DND-41 (cell line): ENCODE data around the gene EHMT1.

Experiments used
- ATAC-seq: fragments of 200-7000 bp; cut with Tn5 transposase; 3 replicates; pipeline ENCODE4 v1.9.1; 2021; ENCODE audit warnings: low read depth; ENCODE audit not compliant: insufficient read depth
- DNase-seq: peaks from one replicate; pipeline ENCODE4 v3.0.0-alpha.2; 2020
- H2AFZ ChIP-seq: 2 replicates; pipeline ENCODE4 v1.6.0; 2012; ENCODE audit warnings: low read depth, low read length
- H3K27ac ChIP-seq: 2 replicates; pipeline ENCODE4 v1.5.1; 2012; ENCODE audit warnings: low read length, inconsistent platforms
- H3K27me3 ChIP-seq: fragments of 200-600 bp; sonication (generic); 2 replicates; pipeline ENCODE4 v1.6.0; 2012; ENCODE audit warnings: low read length, mild to moderate bottlenecking, inconsistent platforms; ENCODE audit not compliant: insufficient read depth, poor library complexity
- H3K36me3 ChIP-seq: 2 replicates; pipeline ENCODE4 v1.5.1; 2012; ENCODE audit warnings: low read length, inconsistent platforms; ENCODE audit not compliant: insufficient read depth
- H3K4me1 ChIP-seq: 2 replicates; pipeline ENCODE4 v1.5.1; 2012; ENCODE audit warnings: mild to moderate bottlenecking, low read length; ENCODE audit not compliant: insufficient read depth
- H3K4me2 ChIP-seq: 2 replicates; pipeline ENCODE4 v1.6.0; 2012; ENCODE audit warnings: mild to moderate bottlenecking, moderate library complexity, low read length, inconsistent platforms; ENCODE audit not compliant: insufficient read depth
- H3K4me3 ChIP-seq, 2 experiments: fragments of 200-600 bp in 1 of 2; shearing (Covaris generic) in 1 of 2; 2 replicates each; pipeline ENCODE4 v1.5.1; 2012 to 2016; ENCODE audit warnings: inconsistent platforms in 2 of 2, low read length in 2 of 2, mild to moderate bottlenecking in 2 of 2, low read depth in 1 of 2, moderate library complexity in 1 of 2
- H3K79me2 ChIP-seq: 2 replicates; pipeline ENCODE4 v1.6.0; 2012; ENCODE audit warnings: low read length, inconsistent platforms; ENCODE audit not compliant: insufficient read depth
- H3K9ac ChIP-seq: 2 replicates; pipeline ENCODE4 v1.6.0; 2012; ENCODE audit warnings: low read depth, mild to moderate bottlenecking, inconsistent platforms, low read length, moderate library complexity
- H3K9me3 ChIP-seq: 2 replicates; pipeline ENCODE4 v1.5.1; 2012; ENCODE audit warnings: low read length, moderate library complexity, mild to moderate bottlenecking, inconsistent platforms; ENCODE audit not compliant: insufficient read depth, severe bottlenecking
- H4K20me1 ChIP-seq: 2 replicates; pipeline ENCODE4 v1.6.0; 2012; ENCODE audit warnings: low read length; ENCODE audit not compliant: insufficient read depth
- EZH2 ChIP-seq: IDR thresholded peaks from 3 replicates; pipeline ENCODE4 v1.6.1; 2012; ENCODE audit warnings: borderline replicate concordance, low read depth, mild to moderate bottlenecking, moderate library complexity, low read length, inconsistent platforms; ENCODE audit not compliant: severe bottlenecking
- TF ChIP-seq, protein P1 (sequence below): IDR thresholded peaks from 2 replicates; pipeline ENCODE4 v1.5.1; 2012; ENCODE audit warnings: borderline replicate concordance, low read length, moderate library complexity, mild to moderate bottlenecking; ENCODE audit not compliant: poor library complexity, severe bottlenecking; ENCODE audit errors: extremely low read depth

EHMT1 gene

DNA sequence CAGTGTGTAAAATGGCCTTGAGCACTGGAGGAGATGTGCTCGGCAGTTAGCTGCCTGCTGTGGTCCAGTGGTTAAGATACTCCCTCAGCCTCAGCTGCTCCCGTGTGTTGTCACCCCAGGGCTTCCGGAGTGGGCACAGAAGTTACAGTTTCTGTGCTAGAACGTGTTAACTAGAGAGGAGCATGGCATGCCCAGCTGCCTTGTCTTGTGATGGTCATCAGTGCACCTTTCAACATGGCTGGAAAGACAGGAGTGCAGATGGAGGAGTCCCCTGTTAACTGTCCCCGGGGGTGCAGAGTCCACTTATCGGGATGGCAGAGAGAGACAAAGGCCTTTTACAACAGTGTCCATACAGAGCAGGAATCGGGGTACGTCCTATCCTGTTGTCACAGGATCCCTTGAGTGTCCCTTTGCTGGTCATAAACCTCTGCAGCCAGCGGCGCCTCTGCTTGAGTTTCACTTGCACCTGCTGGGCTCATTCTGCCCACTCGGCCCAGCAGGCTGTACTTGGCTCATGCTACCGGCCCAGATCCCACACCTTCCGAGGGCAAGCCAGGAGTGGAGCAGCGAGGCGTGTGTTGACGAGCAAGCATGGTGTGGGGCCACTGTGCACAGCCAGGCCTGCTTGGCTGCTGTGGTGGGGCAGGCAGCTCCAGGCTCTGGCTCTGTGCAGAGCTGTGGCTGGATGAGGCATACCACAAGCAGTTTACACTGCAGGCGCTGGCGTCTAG, 112.6 kb downstream of the EHMT1 start:
- H3K27me3 ChIP-seq: no peaks in the 10 kb centered on the region
- no peaks in the 10 kb centered on the region for H3K4me1 ChIP-seq
- H3K9ac ChIP-seq: no peak overlapping the region
- no peak for TF ChIP-seq EZH2
- TF ChIP-seq, protein P1, sequence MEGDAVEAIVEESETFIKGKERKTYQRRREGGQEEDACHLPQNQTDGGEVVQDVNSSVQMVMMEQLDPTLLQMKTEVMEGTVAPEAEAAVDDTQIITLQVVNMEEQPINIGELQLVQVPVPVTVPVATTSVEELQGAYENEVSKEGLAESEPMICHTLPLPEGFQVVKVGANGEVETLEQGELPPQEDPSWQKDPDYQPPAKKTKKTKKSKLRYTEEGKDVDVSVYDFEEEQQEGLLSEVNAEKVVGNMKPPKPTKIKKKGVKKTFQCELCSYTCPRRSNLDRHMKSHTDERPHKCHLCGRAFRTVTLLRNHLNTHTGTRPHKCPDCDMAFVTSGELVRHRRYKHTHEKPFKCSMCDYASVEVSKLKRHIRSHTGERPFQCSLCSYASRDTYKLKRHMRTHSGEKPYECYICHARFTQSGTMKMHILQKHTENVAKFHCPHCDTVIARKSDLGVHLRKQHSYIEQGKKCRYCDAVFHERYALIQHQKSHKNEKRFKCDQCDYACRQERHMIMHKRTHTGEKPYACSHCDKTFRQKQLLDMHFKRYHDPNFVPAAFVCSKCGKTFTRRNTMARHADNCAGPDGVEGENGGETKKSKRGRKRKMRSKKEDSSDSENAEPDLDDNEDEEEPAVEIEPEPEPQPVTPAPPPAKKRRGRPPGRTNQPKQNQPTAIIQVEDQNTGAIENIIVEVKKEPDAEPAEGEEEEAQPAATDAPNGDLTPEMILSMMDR: no peak
- ATAC-seq (no peak), DNase-seq (no peak)
- no peak overlapping the region for H3K27ac ChIP-seq
- peaks cover 33% of the 10 kb centered on the region for H3K9me3 ChIP-seq
- no peak overlapping the region for H2AFZ ChIP-seq
- H3K79me2 ChIP-seq: peaks cover 18% of the 10 kb centered on the region; the same call in 1 of the 2 replicates
- H3K4me3 ChIP-seq: no peak overlapping the region
- H3K4me2 ChIP-seq: no peak overlapping the region
- H4K20me1 ChIP-seq: 0 out of 2 replicates have a peak, but pooled peaks cover 4% of the 10 kb centered on the region
- peaks cover 82% of the 10 kb centered on the region for H3K36me3 ChIP-seq

DNA sequence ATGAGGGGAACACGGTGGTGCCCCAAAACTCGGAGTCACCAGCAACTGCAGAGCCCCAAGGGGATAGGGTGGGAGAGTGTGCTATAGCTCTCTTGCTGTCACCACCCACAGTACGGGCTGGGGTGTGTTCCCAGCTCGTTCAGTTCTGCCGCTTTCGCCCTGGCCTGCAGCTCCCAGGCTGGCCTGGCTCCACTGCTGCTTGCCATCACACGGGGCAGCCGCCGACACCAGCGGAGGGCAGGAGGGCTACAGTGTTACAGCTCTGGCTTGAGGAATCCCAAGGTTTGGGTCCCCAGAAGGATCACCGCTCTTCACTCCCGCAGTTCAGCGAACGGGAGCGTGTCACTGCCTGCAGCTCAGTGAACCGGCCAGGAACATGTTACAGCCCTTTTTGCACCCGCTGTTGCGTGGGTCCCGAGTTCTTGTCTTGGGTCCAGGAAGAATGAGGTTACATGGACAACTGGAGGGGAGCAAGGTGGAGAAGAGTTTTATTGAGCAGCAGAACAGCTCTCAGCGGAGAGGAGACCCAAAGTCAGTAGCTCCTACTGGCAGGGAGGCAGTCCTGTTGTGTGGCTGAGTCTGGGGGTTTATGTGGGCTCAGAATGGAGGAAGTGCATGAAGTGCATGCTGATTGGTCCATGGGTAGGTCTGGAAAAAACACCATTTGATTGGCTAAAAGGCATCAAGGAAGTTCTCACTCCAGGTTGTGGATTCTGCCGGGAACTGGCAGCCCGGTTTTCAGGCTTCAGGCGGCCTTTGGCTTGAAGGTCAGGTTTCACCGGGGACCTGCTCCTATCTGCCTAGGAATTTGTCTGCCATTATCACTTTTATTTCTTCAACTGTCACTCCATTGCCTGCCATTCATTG, 113.4 kb downstream of the EHMT1 start:
- Histone ChIP-seq H3K36me3 (peaks cover 74% of the 10 kb centered on the region), H3K4me3 (no peak overlapping the region), H3K4me2 (no peak overlapping the region), H2AFZ (no peak overlapping the region), H3K9ac (no peak overlapping the region), H3K27ac (no peak overlapping the region), H3K4me1 (no peaks in the 10 kb centered on the region), H3K27me3 (no peaks in the 10 kb centered on the region), H3K9me3 (peaks cover 33% of the 10 kb centered on the region), H4K20me1 (0 out of 2 replicates have a peak, but pooled peaks cover 4% of the 10 kb centered on the region), H3K79me2 (peaks cover 13% of the 10 kb centered on the region; the same call in 1 of the 2 replicates)
- TF ChIP-seq, protein P1: no peak
- no peak for TF ChIP-seq EZH2
- ATAC-seq: no peak
- DNase-seq: no peak

DNA sequence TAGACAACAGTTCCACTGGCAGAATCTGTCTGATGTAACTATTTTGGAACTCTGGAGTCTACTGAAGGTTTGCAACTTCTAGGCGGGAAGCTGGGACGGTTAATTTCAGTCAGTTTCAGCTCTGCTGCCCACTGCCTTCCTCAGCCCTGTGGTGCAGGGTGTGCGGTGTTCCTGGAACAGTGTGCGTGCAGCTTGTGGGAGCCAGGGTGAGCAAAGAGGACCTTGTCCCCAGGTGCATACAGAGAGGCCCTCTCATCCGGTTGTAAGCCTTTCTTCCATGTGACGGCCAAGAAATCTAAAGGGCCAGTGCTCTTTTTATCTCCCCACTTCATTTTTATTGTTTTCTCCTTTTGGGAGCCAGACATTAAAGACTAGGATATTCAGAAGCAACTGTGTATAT, 114.6 kb downstream of the EHMT1 start:
- no peak overlapping the region for H2AFZ ChIP-seq
- ATAC-seq: no peak
- no peak for DNase-seq
- H3K27me3 ChIP-seq: no peaks in the 10 kb centered on the region
- H3K4me3 ChIP-seq: no peak overlapping the region
- no peaks in the 10 kb centered on the region for H4K20me1 ChIP-seq
- H3K4me1 ChIP-seq: no peaks in the 10 kb centered on the region
- TF ChIP-seq, protein P1: no peak
- no peak for TF ChIP-seq EZH2
- H3K36me3 ChIP-seq: peaks cover 64% of the 10 kb centered on the region
- H3K9me3 ChIP-seq: peaks cover 33% of the 10 kb centered on the region
- no peak overlapping the region for H3K9ac ChIP-seq
- peaks cover 4% of the 10 kb centered on the region; the same call in 1 of the 2 replicates for H3K79me2 ChIP-seq
- H3K27ac ChIP-seq: no peak overlapping the region
- no peak overlapping the region for H3K4me2 ChIP-seq
